ENCODE measurements around the gene NR4A1.

NR4A1 gene

DNA sequence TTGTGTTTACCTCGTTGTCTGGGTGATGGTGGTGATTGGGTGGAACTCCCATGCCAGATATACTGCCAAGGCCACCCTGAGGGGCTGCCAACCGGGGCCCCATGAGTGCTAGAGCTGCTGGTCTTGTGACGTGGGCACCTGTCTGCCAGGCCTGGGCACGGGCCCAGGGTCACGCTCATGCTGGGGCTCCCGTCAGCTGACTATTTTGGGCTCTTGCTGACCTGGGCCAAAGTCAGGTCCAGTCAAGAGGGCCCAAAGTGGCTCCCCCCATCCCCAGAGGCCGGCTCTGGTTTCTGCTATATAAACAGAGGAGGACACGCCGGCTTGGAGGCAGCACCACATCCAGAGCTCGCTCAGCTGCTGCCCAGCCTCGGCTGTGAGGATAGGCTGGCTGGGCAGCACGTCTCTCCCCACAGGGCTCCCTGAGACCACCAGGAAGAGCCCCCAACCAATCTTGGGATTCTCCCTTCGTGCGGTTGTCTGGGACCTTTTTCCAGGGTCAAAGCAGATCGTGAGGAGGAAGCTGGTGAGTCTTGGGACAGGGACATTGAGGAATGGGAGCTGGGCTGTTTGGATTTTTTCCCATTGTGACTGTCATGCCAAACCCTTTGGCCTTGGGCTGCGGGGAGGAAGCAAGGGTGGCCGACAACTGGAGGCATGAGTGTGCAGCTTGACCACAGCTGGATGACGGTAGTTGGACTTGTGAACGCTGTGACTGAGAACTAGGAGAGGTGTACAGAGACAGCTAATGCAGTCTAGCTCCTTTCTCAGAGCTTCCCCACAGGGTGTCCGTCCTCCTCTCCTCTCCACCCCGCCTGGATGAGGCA, 7.6 kb upstream of the NR4A1 start:
- CTCF ChIA-PET: interaction anchor here (4.0 kb wide), 1 partner anchor 19 kb away, joined by 23 read pairs; no protein-coding TSS in a partner anchor
- peaks cover 0 to 4% of the 10 kb centered on the region in 2 experiments; a peak in 1 of 3 replicates for H3K36me3 ChIP-seq (ENCODE audit: control insufficient read depth in 2 of 2, insufficient read depth in 1 of 2, low read length in 2 of 2)
- no peak for TF ChIP-seq ZNF560 (tag by site-specific recombination; IDR thresholded peaks at IDR 0.05; ENCODE audit: borderline replicate concordance)
- TF ChIP-seq ZBTB7A (tag by site-specific recombination; IDR thresholded peaks at IDR 0.05; ENCODE audit: low read depth): no peak
- no peak for TF ChIP-seq ZNF555 (tag by site-specific recombination; conservative IDR thresholded peaks at IDR 0.05)
- TF ChIP-seq, protein P1, sequence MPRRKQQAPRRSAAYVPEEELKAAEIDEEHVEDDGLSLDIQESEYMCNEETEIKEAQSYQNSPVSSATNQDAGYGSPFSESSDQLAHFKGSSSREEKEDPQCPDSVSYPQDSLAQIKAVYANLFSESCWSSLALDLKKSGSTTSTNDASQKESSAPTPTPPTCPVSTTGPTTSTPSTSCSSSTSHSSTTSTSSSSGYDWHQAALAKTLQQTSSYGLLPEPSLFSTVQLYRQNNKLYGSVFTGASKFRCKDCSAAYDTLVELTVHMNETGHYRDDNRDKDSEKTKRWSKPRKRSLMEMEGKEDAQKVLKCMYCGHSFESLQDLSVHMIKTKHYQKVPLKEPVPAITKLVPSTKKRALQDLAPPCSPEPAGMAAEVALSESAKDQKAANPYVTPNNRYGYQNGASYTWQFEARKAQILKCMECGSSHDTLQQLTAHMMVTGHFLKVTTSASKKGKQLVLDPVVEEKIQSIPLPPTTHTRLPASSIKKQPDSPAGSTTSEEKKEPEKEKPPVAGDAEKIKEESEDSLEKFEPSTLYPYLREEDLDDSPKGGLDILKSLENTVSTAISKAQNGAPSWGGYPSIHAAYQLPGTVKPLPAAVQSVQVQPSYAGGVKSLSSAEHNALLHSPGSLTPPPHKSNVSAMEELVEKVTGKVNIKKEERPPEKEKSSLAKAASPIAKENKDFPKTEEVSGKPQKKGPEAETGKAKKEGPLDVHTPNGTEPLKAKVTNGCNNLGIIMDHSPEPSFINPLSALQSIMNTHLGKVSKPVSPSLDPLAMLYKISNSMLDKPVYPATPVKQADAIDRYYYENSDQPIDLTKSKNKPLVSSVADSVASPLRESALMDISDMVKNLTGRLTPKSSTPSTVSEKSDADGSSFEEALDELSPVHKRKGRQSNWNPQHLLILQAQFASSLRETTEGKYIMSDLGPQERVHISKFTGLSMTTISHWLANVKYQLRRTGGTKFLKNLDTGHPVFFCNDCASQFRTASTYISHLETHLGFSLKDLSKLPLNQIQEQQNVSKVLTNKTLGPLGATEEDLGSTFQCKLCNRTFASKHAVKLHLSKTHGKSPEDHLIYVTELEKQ (tag by site-specific recombination; IDR thresholded peaks at IDR 0.05; ENCODE audit: borderline replicate concordance): no peak
- TF ChIP-seq PATZ1 (tag by site-specific recombination; IDR thresholded peaks at IDR 0.05): no peak
- TF ChIP-seq ZNF549 (tag by site-specific recombination; IDR thresholded peaks at IDR 0.05): no peak
- TF ChIP-seq ZNF513 (tag by site-specific recombination; IDR thresholded peaks at IDR 0.05): no peak
- no peak for TF ChIP-seq ZNF169 (tag by site-specific recombination; IDR thresholded peaks at IDR 0.05)
- TF ChIP-seq MZF1 (tag by site-specific recombination; IDR thresholded peaks at IDR 0.05; ENCODE audit: borderline replicate concordance): no peak
- TF ChIP-seq, protein P2, sequence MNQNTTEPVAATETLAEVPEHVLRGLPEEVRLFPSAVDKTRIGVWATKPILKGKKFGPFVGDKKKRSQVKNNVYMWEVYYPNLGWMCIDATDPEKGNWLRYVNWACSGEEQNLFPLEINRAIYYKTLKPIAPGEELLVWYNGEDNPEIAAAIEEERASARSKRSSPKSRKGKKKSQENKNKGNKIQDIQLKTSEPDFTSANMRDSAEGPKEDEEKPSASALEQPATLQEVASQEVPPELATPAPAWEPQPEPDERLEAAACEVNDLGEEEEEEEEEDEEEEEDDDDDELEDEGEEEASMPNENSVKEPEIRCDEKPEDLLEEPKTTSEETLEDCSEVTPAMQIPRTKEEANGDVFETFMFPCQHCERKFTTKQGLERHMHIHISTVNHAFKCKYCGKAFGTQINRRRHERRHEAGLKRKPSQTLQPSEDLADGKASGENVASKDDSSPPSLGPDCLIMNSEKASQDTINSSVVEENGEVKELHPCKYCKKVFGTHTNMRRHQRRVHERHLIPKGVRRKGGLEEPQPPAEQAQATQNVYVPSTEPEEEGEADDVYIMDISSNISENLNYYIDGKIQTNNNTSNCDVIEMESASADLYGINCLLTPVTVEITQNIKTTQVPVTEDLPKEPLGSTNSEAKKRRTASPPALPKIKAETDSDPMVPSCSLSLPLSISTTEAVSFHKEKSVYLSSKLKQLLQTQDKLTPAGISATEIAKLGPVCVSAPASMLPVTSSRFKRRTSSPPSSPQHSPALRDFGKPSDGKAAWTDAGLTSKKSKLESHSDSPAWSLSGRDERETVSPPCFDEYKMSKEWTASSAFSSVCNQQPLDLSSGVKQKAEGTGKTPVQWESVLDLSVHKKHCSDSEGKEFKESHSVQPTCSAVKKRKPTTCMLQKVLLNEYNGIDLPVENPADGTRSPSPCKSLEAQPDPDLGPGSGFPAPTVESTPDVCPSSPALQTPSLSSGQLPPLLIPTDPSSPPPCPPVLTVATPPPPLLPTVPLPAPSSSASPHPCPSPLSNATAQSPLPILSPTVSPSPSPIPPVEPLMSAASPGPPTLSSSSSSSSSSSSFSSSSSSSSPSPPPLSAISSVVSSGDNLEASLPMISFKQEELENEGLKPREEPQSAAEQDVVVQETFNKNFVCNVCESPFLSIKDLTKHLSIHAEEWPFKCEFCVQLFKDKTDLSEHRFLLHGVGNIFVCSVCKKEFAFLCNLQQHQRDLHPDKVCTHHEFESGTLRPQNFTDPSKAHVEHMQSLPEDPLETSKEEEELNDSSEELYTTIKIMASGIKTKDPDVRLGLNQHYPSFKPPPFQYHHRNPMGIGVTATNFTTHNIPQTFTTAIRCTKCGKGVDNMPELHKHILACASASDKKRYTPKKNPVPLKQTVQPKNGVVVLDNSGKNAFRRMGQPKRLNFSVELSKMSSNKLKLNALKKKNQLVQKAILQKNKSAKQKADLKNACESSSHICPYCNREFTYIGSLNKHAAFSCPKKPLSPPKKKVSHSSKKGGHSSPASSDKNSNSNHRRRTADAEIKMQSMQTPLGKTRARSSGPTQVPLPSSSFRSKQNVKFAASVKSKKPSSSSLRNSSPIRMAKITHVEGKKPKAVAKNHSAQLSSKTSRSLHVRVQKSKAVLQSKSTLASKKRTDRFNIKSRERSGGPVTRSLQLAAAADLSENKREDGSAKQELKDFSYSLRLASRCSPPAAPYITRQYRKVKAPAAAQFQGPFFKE (tag by site-specific recombination; IDR thresholded peaks at IDR 0.05; ENCODE audit: borderline replicate concordance): no peak
- TF ChIP-seq, protein P3, sequence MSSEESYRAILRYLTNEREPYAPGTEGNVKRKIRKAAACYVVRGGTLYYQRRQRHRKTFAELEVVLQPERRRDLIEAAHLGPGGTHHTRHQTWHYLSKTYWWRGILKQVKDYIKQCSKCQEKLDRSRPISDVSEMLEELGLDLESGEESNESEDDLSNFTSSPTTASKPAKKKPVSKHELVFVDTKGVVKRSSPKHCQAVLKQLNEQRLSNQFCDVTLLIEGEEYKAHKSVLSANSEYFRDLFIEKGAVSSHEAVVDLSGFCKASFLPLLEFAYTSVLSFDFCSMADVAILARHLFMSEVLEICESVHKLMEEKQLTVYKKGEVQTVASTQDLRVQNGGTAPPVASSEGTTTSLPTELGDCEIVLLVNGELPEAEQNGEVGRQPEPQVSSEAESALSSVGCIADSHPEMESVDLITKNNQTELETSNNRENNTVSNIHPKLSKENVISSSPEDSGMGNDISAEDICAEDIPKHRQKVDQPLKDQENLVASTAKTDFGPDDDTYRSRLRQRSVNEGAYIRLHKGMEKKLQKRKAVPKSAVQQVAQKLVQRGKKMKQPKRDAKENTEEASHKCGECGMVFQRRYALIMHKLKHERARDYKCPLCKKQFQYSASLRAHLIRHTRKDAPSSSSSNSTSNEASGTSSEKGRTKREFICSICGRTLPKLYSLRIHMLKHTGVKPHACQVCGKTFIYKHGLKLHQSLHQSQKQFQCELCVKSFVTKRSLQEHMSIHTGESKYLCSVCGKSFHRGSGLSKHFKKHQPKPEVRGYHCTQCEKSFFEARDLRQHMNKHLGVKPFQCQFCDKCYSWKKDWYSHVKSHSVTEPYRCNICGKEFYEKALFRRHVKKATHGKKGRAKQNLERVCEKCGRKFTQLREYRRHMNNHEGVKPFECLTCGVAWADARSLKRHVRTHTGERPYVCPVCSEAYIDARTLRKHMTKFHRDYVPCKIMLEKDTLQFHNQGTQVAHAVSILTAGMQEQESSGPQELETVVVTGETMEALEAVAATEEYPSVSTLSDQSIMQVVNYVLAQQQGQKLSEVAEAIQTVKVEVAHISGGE (tag by site-specific recombination; conservative IDR thresholded peaks at IDR 0.05; ENCODE audit: low read depth): no peak
- TF ChIP-seq ZNF404 (tag by site-specific recombination; IDR thresholded peaks at IDR 0.05): no peak
- TF ChIP-seq ZNF341 (tag by site-specific recombination; IDR thresholded peaks at IDR 0.05; ENCODE audit: low read depth): no peak
- no peak for TF ChIP-seq ZNF302 (tag by site-specific recombination; IDR thresholded peaks at IDR 0.05; ENCODE audit: low read depth)
- no peak for TF ChIP-seq MEIS1 (CRISPR knock-in tag; IDR thresholded peaks at IDR 0.05; ENCODE audit: borderline replicate concordance)
- TF ChIP-seq ZBTB1 (tag by site-specific recombination; IDR thresholded peaks at IDR 0.05): no peak
- POLR2A ChIA-PET: interaction anchor here (0.9 to 1.3 kb wide), 2 partner anchors 11 to 79 kb away, joined by 3 to 4 read pairs; no protein-coding TSS in a partner anchor
- no peaks in the 10 kb centered on the region for H3K9me3 ChIP-seq (ENCODE audit: control insufficient read depth, insufficient read depth, low read depth, low read length)
- H3K4me3 ChIP-seq (ENCODE audit: low read depth, low read length): no peak overlapping the region
- no peak overlapping the region for H3K27ac ChIP-seq (ENCODE audit: extremely low read depth, low read depth, low read length)
- no peaks in the 10 kb centered on the region for H3K4me1 ChIP-seq (ENCODE audit: control insufficient read depth, insufficient read depth, low read length)
